ENCODE measurements around the gene CCDC116.
"Not testable (repeated sequence)": the region's sequence is repeated elsewhere in the genome, so short reads cannot be mapped to it uniquely, and the experiment has no call there.

CCDC116 gene, protein sequence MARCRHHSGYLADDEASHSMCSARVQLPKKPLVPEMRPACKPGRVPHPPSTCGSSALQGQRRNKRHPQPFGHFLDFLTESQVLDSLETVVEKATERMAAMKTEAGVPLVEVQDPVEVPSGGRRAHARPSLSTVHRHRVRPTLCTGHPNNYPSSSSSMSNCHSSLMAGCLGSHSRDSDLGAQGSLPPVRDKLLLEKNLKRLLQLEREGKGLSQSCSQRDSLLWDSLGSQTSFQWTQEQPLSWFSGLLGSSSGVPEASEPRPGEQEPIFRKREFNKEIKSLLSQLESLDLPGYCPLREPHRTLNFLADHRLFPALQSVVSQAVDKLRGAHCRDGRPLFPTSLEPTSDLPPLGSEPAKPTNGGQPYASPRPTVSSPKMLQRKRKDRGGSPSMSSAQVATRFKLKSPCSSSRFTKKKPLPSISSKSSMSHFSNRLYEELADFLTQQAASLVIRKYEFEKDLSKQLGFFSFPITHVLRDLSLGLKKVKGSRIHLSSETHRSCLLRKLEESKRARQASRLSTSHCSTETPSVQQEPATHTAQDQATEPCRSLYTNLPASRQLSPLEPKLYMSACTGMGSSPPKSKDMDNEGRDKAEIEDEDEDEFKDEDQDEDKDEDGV

DNA sequence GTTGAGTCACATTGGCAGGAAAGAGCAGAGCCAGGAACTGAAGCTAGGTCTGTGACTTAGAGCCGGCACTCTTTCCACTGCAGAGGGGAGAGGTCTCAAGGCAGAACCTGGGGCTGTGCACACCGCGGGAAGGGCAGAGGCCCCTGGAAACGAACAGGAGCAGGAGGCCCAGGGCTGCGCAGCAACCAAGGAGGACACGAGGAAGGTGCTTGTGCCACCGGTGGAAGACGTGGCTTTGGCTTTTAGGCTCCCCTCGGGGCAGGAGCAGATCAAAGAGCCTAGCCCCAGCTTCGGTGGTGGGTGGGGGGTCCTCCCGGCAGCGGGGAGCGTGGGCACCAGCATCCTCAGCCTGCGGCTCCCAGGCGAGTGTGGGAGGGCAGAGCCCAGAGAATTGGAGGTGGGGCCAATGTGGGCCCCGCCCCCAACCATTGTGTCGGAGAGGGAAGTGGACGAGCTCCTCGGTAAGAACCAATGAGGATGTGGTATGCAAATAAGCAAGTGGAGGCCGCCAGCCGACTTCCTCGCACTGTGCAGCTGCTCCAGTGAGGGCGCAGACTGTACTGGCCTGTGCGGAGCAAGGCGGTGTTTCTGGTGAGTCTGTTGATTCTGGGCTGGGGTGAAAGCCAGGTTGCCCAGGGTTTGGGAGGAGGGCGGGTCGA, at the start of gene CCDC116:
Gene CCDC116, plus strand, starts transcription at position 524 of the 659 bp plus-strand sequence. CDS start 422 bp downstream, outside the sequence.
- peak; percentile 56 for DNase-seq

DNA sequence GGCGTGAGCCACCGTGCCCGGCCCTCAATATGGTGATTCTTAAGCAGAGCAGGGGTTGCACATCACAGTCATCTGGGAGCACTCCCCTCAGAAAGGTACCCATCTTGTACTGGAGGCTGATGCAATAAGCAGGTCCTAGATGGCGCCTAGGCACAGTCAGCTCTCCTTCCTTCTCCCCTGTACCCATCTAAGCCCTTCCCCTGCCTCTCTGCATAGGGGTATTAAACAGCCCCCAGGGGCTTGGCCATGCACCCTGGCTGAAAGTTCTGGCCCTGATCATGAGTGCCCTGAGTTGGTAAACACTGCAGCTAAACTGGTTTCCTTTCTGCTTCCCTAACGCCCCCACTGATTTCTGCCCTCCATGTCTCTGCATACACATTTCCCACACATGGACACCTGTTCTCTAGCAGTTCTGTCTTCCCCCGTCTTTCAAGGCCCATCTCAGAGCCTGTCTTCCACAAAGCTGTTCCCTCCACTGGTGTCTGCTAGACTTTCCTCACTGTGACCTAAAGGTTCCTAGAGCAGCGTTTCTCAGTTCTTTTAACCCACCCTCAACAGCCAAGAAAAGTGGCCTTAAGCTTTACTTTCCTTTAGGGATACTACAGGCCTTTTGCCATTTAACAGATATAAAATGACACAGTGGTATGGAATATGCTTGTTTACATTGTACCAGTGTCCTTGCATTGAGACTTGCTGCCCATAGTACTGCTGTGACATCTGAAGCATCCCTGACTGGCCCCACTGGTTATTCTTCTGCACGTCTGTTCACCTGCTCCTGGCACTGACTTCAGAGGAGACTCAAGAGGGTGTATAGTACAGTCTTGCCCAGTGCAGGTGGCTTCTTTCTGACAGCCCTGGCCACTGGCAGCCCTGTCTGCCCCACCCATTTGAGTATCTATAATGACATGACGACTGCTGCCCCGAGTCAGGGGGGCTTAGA, 49.5 kb upstream of the CCDC116 start:
- no peak for DNase-seq

DNA sequence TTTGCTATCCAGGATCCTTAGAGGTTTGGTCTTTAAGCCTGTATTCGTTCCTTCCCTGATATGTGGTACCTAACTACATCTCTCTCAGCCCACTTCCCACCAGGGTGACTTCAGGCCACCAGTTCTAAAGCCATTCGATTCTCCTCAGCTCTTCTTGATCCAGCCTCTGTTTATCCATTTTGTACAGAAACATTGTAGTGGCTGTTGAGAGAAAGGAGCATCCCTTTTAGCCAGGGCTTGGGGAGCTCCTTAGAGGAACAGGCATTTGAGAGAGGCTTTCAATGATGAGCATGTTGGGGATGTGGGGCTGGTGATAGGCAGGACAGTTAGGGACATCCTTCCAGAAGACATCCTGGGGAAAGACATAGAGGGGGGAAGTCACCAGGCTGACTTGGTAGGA, 47.2 kb upstream of the CCDC116 start:
- no peak for DNase-seq

DNA sequence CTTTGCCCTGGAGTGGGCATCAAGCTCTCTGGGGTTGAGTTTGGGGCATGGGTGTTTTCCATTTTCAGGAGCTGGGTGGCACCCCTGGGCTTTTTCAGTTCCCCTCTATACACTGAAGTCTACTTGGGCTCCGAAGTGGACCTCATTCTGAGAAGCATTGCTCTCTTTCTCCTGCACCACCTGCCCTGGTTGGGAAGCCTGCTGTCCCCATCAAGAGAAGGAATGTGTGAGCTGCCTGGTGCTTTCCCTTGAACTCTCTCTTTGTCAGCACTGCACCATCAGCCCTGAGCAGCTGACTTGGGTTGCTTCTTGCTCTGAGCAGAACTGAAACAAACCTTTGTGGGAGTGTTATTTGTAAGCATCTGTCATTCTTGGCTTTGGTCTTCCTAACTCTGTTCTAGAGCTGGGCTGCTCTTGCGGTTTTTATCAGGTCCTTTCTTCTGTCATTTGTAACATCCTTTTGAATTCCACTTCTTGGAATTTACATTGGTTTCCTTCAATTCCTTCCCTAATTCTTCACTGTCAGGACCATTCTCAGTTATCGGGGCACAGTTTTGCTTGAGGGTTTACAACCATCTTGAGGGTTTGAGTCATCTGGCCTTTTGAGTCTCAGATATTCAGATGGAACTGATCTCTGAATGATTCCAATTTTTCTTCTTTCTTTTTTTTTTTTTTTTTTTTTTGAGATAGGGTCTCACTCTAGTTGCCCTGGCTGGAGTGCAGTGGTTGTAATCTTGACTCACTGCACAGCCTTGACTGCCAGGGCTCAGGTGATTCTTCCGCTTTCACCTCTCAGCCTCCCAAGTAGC, 44.6 kb upstream of the CCDC116 start:
- DNase-seq: no peak

DNA sequence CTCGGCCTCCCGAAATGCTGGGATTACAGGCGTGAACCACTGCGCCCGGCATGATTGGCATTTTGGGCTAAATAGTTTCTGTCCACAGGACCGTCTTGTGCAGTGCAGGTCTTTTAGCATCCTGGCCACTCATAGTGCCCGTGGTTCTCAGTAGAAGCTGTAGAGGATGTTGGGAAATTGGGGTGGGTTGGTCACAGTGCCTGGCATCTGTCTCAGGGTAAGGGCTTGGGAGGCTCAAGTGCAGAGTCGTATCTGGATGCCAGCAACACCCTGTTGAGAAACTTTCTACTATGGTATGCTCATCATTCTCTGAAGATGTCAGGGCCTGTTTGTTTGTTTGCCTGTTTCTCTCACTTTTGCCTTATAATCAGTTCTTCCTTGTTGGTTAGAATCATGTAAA, 43.2 kb upstream of the CCDC116 start:
- no peak for DNase-seq

DNA sequence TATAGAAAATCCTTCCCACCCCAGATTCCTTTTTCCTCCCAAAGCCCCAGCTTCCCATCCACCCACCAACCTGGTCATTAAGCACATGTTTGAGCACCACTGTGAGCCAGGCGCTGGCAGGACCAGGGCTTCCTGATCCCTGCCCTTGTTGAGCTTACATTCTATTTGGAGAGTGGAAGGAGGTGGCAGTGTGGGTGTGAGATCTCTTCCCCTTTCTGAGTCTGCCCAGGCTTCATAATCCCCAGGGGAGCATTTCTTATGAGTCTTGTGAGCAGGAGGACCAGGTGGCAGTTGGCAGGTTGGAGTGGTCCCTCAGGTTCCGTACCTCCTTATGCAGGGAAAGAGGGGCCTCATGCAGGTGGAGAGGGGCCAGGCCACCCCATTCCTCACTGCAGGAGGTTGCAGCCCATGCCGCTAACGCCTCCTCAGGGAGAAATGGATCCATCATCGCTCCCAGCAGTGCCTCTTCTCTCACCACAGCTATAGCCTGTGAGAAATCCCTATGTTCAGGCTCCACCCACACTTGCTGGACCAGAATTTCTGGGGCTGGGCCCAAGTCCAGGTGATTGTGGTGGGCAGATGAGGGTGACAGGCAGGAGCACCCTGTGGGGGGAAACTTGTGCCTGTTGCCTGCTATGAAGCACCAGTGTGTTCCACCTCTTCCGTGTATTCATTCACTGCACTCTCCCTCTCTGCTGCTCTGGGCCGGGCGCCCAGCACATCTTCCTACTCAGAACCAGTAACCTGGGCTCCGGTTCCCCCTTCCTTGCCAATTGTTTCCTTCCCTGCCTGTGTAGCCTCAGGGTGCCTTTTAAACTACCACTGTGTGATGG, 41.5 kb upstream of the CCDC116 start:
- no peak for DNase-seq

DNA sequence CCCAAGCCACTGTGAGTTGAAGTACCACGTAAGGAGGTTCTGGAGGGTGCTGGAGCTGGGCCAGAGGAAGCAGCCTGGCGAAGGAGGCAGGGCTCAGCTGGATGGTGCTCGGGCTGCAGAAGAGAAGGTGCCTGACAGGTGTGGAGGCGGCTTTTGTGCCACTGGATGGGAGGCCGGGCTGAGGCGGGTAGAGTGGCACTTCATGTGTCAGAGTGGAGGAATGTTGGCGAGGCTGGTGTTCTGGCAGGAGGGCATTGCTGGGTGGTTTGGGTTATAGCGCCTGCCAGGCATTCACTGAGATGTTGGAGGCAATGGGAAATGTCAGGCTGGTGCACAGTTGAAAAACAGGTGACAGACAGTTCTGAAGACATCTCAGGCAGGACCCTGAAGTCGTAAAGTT, 40.9 kb upstream of the CCDC116 start:
- no peak for DNase-seq

DNA sequence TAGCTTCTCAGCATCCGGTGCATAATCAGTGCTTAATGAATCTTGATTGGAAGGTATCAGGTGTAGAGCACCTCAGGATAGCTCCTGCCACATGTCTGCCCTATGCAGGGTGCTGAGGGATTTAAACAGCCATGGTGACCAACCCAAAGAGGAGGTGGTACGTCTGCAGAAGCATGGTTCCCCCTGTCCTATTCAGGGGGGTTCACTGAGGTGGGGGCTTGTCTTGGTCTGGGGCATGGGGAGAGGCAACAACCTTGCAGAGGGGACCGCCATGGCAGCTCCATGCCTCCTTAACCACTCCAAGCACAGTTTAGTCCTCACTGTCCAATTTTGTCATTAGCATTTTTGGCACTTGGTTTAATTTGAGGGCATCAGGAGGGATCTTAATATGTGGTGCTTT, 40.1 kb upstream of the CCDC116 start:
- no peak for DNase-seq

DNA sequence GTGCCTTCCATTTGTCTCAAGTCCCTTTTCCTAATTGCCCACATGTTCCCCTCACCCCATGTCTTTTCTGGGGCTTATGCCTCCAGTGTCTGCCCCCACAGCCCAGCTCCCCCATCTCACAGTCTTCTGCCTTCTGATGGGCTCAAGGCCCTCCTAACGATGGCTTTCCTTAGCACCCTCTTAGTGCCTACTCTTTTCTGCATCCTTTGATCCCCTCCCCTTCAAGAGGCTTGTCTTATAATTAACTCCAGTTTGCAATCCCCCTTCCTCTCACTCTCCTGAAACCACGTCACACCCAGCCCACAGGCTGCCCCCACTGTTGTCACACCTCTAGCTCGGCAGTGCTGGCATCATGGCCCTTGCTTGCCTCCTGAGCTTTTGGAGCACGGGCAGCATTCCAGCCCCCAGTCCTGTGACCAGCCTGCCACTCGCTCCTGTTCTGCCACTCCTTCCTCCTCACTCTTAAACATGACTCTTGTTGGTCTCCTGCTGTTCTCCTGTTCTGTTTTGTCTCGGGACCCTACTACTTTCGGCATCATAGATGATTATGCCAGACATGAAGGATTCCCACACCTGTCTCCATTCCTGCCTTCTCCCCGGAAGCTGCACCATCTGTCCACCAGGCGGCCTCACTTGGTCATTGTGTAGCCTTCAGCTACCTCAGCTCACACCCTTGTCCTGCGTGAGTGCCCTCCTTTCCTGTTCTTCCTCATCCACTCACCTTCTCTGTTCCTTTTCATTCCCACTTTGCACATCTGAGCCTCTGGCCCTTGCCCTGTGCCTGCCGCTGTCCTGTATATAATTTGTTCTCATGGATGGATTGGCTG, 38.9 kb upstream of the CCDC116 start:
- no peak for DNase-seq

DNA sequence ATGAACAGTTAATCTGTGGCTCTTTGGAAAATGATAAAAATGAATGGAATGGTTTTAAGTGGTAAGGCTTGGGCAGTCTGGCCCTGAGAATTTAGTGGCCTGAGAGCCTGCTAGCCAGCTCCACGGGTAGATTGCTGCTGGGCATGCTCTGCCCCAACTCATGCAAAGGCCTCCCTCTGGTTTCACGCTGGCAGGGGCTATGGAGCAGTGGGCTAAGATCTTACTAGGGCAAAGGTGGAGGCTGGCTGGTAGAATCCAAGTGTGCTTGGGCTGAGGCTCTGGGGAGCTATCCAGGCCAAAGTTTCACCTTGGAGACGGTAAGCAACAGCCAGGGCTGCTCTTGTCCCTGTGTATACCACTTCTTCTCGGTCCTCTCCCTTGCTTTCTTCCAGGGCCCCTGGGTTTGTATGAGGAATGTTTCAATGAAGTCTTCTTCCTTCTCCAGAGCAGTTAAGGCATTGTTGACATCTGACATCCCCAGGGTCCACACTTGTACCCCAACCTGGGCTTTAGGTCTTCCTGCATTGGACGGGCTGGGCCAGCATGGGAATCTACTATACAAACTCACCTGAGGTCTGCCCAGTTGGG, 37.6 kb upstream of the CCDC116 start:
- DNase-seq: no peak

DNA sequence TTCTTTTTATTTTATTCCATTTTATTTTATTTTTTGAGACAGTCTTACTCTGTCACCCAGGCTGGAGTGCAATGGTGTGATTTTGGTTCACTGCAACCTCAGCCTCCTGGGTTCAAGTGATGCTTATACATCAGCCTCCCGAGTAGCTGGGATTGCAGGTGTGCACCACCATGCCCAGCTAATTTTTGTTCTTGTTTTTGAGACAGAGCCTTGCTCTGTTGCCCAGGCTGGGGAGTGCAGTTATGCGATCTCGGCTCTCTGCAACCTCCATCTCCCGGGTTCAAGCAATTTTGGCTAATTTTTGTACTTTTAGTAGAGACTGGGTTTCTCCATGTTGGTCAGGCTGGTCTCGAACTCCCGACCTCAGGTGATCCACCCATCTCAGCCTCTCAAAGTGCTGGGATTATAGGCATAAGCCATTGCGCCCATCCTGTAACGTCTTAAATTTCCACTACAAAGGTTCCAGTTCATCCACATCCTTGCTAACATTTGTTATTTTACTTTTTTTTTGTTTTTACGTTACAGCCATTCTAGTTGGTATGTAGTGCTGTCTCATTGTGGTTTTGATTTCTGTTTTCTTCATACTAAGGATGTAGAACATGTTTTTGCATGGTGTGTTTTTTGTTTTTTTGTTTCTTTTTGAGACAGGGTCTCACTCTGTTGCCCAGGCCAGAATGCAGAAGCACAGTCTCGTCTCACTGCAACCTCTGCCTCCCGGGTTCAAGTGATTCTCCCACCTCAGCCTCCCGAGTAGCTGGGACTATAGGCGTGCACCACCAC, 36.0 kb upstream of the CCDC116 start:
- DNase-seq: not testable (repeated sequence)

DNA sequence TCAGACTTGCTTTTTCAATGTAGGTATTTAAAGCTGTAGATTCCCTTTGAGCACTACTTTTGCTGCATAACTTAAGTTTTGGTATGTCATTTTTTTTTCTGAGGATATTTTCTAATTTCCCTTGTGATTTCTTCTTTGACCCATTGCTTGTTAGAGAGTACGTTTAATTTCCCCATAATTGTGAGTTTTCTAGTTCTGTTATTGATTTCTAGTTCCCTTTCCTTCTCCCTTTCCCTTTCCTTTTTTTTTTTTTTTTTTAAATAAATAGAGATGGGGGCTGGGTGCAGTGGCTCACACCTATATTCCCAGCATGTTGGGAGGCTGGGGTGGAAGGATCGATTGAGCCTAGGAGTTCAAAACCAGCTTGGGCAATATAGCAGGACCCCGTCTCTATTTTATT, 34.3 kb upstream of the CCDC116 start:
- DNase-seq: no peak

DNA sequence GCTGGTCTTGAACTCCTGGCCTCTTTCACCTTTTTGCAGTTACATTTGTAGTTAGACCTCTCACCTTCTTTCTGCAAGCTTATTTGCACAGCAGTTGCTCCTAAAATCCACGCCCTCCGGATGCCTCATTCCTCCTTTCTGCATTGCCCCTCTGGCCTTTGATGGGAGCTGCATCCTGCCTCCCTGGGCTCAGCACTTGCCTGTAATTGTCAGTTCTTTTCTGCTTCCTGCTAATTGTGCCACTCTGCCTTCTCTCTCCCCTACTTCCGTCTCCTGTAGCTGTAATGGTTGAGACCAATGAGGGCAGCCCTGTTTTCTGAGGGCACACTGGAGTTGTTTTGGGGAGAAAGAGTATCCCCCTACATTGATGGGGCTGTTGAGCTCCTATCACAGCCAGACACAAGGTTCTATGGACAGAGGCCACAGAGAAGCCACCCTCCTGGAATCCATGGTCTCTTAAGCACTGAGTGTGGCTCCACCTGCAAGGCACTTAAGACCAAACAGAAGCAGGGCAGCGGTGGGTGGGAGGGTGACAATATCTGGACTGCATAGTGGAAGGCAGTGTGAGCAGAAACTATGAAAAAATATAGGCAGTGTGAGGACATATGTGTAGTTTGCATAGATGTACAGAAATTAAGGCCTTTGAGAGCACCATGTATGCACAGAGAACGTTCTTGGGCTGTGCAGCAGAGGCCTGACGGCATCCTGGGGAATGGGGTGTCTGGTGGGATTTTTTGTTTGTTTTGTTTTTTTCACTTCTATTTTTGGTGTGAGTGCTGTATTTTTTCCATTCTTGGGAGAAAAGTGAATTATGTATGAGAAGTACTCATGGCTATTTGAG, 33.3 kb upstream of the CCDC116 start:
- DNase-seq: no peak

DNA sequence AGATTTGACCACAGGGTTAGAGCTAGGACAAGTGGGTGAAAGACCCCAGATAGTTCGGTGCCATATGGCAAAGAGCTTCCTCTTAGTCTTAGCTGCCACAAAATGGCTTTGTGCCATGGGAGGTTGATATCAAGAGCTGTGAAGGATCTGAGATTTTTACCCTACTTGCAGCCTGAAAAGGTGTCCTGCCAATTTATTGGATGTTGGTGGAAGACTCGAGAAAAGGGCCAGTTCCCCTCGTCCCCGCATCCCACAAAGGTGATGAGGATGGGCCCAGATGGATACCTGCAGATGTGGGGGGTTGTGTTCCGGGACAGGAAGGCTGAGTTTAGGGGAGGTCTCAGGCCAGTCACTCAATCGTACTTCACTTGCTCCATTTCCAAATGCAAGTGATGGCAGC, 30.0 kb upstream of the CCDC116 start:
- DNase-seq: no peak

DNA sequence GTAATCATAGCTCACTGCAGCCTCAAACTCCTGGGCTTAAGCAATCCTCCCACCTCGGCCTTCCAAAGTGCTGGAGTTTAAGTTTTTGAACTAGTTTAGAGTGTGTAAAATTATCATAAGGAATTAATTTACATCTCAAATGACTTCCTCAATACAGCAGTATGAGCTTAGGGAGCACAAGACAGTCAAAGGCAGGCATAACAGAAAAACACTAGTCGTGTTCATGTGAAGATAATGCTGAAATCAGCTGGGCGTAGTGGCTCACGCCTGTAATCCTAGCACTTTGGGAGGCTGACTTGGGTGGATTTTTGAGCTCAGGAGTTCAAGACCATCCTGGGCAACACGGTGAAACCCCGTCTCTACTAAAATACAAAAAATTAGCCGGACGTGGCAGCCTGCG, 28.6 kb upstream of the CCDC116 start:
- no peak for DNase-seq

DNA sequence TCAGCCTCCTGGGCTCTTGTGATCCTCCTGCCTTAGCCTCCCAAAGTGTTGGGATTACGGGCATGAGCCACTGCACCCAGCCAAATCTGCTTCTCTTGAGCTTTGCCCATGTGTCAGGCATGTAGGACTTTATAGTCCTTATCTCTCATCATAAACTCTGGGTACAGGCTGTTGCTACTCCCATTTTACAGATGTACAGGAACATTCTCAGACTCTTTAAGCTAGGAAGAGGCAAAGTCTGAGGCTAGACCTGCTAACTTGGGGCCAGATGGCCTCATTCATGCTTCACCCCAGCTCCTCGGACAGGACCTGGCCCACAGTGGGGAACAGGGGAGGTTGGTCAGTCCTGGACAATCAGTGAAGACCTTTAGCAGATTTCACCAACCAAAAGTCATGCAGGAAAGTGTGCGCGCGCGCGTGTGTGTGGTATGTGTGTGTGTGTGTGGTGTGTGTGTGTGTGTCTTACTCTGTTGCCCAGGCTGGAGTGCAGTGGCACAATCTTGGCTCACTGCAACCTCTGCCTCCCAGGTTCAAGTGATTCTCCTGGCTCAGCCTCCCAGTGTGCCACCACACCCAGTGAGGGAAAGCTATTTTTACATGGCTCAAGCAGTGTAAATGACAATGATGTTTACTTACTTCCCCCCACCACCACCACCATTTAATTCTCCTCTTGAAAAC, 26.5 kb upstream of the CCDC116 start:
- DNase-seq: no peak

DNA sequence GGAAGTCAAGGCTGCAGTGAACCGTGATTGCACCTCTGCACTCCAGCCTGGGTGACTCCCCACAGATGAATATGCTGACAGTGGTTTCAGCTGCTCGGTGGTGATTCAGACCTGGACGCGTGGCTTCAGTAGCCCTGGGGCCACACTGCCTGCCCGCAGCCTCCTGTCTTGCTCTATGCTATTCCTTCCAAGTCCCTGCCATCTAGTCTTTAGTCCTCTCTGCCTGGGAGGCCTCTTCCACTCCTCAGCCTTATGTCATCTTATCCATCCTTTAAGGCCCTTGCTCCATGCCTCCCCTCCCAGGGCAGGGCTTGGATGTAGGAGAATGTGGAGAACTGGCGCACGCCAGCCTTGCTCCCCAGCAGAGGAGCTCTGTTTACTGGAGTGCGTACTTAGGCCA, 25.8 kb upstream of the CCDC116 start:
- no peak for DNase-seq
